Measurements from ENCODE around the gene SERPINA7. TPM values are rescaled to one million over a fixed set of nuclear protein-coding genes. Genes with fewer than 3 reads are reported as not detected.
"Not testable (repeated sequence)": the region's sequence is repeated elsewhere in the genome, so short reads cannot be mapped to it uniquely, and the experiment has no call there.

Gene SERPINA7, protein sequence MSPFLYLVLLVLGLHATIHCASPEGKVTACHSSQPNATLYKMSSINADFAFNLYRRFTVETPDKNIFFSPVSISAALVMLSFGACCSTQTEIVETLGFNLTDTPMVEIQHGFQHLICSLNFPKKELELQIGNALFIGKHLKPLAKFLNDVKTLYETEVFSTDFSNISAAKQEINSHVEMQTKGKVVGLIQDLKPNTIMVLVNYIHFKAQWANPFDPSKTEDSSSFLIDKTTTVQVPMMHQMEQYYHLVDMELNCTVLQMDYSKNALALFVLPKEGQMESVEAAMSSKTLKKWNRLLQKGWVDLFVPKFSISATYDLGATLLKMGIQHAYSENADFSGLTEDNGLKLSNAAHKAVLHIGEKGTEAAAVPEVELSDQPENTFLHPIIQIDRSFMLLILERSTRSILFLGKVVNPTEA
- not detected in 2 replicates for total RNA-seq

DNA sequence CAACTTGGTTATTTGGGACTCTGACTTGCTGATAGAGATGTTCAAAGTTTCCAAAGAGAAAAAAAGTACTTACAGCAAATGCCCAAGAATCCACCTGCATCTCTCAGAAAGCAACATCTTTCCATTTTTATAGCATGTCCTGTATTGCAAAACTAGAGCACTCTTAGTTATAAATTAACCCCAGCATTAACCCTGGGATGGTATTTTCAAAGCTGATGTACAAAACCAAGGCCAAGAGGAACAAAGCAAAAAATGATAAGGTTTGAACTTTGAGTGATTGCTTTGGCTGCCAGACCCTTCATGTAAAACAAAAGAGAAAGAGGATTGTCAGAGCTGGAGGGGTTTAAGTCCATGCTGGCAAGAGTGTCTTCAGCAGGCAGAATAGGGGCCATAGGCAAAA is at the start of gene SERPINA7:
Gene SERPINA7 (minus strand): TSS at position 103 of the 400 bp plus-strand sequence. CDS start 1,669 bp downstream, outside the sequence.
- DNase-seq, result no peak

DNA sequence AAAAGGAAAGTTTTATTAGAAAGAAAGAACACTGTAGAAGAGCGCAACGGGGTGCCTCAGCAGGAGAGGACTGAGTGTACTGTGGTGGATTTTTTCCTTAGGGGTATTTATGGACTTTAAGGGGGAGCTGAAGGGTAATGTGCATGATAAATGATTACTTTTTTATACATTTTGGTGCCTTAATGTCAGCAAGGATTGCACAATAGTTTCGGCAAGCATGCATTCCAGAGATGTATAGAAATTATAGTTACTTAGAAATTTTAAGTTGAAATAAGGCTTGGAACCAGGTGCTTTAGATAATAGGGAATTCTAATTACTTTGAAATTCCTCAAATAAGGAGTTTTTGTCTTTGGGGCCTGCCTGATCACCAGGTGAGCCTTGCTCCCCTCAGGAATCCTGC is 30.5 kb upstream of the SERPINA7 start:
- no peak for DNase-seq

DNA sequence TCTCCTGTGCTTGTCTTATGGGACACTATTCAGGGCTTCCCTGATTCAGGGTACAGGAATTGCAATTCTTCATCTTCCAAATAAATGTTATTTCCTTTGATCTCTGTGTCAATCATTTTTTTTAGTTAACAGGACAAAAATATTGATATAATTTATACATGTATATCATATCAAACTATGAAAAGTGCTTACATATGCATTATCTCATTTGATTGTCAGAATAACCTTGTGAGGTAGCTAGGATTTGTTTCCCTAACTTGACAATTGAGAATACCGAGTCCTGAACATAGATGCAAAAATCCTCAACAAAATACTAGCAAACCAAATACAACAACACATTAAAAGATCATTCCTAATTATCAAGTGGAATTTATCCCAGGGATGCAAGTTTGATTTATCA is 11.5 kb upstream of the SERPINA7 start:
- no peak for DNase-seq

DNA sequence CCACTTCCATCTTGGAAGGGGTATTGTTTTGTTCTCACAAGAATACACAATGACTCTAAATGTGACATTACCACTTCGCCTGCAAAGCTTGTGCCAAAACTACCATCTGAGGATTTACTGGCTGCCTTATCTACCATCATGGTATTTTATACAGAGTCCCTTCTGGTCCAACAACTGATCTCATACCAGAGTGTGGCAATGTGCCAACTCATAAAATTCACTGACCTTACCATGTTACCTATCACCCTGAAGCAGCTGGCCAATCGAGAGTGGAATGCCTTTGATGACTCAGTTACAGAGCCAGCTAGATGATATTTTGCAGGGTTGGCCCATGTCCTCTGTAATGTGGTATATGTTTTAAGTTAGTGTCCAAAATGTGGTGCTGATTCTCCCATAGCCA is 3.8 kb upstream of the SERPINA7 start:
- no peak for DNase-seq

DNA sequence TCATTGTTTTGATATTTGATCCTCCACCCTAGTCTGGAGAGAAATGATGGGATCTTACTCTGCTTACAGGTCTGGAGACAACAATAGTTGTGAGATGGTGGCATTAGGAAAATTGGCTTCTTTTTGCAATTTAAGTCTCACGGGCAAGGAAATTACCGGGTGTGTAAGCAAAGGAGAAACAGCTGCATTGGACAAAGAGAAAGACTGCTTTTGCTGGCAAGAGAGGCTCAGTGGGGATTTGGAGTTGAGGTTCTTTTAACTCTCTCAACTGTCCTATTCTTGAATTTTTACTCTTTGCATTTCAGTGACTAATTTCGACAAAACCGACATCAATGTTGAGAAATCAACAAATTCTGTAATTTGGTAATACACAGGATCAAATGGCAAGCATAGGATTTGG is 2.3 kb upstream of the SERPINA7 start:
- DNase-seq, result no peak

DNA sequence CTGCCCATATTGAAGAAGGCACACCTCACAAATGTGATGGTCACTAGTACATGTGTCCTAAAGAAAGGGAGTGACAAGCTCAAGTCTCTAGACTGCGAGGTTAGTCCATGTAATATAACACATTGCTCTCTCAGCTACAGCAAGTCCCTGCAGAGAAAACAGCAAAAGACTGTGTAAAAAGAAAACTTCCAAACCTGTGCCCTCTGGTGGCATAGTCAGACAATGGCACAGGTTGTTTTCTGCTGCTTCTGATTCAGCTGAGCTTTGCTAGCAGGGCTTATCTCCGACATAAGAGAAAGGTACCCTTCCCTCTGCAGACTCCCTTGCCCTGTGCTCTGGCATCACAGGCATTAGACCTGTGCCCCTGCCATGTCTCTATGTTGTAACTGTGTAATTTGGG is 1.4 kb upstream of the SERPINA7 start:
- DNase-seq, result no peak

DNA sequence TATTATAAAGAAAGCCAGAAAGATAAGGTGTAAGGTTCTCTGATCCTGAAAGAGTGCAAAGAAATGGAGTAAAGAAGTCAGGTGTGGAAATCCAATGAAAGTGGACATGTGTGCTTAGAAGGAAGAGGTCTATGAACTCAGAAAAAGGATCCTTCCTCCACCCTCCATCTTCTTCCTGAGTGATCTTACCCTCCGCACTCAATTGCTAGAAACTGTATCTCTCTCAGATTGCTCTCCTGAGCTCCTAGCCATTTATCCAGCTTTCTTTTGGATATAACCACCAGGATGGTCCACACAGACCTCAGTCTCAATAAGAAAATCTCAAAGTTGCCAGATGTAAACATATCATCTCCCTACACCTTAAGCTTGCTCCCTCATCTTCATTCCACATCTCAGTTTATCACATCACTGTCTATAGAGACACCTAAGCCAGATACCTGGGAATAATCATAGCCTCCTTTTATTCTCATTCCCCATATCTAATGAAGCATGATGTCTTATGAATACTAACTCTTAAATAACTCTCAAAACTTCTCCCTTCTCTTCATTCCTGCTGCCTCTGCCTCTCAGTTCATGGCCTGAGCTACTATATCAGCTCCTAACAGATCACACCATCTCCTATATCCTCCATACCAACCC is 573 bp downstream of the SERPINA7 start:
- no peak for DNase-seq

DNA sequence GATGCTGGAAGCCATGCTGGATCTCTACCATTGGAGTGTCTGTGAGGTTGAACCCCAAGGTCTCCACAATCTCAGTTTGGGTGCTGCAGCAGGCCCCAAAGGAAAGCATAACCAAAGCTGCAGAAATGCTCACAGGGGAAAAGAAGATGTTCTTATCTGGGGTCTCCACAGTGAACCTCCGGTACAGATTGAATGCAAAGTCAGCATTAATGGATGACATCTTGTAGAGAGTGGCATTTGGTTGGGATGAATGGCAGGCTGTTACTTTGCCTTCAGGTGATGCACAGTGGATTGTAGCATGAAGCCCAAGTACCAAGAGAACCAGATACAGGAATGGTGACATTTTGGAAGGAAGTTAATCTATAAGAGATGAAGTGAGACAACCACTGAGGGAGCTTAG is 1.8 kb downstream of the SERPINA7 start:
- no peak for DNase-seq

DNA sequence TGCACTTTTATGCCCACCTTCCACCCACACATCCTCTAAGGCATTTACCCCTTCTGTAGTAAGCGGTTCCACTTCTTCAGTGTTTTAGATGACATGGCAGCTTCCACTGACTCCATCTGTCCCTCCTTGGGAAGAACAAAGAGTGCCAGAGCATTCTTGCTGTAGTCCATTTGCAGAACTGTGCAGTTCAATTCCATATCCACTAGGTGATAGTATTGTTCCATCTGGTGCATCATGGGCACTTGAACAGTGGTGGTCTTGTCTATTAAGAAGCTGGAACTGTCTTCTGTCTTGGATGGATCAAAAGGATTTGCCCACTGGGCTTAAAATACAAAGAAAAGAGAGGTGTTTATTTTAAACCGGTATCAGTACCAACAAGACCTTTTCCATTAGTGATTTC is 3.5 kb downstream of the SERPINA7 start:
- DNase-seq, result no peak

DNA sequence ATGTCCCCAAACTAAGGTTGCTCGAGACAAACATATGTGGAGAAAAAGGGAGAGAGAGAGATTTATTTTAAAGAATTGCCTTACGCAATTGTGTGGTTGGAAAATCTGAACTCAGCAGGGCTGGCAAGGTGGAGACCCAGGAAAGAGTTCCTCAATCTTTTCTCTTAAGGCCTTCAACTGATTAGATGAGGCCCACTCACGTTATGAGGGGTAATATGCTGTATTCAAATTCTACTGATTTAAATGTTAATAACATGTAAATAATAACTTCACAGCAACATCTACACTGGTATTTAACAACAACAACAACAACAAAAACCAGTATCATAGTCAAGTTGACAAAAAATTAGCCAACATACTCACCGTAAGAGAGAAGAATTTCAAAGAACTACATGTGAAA is 14.6 kb downstream of the SERPINA7 start:
- DNase-seq, result no peak

DNA sequence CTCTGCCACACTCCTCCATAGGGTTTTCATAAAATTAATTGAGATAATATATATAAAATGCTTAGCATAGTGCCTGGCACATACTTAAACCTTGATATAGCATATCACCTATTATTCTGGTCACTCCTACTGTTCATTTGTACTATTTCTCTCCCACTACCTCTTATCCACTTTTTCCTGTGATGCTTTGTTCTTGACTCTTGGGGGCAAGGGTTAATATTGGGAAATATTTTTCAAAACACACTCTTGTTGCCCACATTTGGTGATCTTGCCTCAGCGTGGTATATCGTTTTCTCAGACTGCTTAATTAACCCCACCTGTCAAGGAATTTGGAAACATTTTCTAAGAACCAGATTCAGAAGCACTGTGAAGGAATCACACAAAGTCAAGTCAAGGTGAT is 16.3 kb downstream of the SERPINA7 start:
- no peak for DNase-seq

DNA sequence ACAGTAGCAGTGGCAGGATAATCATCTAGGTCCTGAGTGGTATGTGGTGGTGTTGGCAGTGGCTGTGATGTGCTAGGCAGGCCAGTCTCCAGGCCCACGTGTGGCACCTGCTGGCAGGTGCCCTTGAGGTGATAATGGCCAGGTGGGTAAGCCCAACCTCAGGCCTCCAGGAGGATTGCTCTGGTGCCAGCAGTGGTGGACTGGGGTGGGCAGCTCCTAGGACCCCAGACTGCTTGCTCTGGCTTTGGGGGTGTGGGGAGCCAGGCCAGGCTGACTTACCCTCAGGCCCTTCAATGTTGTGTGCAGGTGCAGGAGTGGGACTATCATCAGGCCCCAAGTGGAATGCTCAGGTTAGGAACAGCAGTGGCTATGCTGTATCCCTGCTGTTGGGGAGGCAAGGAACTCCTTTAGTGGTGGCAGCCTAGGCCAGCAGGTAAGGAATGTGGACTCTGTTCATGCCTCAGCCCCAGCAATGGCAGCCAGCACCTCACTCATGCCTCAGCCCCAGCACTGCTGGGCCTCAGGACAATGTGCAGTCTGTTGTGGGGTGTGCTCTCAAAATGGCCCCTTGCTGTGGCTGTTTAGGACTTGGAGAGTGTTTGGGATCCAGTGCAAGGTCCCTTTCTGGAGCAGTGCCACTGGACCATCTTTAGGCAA is 24.3 kb downstream of the SERPINA7 start:
- DNase-seq, result no peak

DNA sequence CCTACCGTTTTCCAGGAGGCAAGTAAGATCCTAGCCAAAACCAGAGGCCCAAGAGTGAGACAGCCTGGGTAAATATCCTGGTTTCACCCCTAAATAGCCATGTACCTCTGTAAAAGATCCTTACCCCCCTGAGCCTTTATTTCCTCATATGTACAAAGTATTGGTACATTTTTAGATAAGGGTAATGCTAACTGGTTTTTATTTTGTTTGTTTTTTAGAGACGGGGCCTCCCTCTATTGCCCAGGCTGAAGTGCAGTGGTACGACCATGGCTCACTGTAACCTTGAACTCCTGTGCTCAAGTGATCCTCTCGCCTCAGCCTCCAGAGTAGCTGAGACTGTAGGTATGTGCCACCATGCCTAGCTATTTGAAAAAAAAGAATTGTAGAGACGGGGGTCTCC is 29.4 kb downstream of the SERPINA7 start:
- no peak for DNase-seq

DNA sequence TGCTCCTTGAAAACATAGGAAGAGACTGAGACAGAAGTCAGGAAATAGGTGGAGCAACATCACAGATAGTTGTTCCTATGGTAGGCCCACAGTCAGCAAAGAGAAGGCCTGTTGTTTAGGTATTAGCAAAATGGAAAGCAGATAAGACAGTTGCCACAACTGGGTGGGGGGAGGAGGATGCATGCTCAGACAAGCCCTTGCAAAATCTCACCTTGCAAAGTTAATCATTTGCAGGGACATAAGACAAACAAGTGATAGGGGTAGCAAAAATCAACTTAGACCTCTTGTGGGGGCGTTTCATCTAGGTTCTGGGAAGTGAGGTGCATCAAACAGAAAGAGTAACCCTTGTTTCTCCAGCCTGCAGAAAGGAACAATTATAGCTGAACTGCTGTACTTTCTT is 30.7 kb downstream of the SERPINA7 start:
- no peak for DNase-seq

DNA sequence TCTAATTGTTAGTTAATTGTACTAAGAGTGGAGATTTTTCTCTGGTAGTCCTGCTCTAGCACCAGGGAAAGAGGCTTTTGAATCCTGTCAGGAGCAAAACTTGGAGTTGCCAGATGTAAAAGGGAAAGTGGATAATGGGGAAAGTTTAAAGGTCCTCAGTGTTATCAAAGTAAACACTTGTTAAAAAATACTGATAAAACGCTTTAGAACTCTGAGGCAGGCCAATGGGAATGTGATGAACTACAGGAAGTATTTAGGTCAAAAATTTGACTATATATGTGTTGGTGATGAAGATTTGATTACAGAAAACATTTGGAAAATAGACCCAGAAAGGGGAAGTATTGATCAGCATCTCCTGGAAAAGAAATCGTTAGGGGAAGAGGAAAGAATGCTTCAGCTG is 32.8 kb downstream of the SERPINA7 start:
- DNase-seq, result no peak

DNA sequence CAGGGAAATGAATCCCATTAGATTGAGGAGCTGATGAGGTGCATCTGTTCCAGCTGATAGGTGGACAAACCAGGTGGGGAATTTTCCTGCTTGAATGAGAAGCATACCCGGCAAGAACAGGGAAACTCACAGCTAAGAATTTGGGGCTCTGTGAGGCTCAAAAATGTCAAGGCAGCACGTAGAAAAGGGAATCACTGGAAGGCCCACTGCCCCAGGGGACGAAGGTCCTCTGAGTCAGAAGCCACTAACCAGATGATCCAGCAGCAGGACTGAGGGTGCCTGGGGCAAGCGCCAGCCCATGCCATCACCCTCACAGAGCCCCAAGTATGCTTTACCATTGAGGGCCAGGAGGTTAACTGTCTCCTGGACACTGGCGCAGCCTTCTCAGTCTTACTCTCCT is 37.9 kb downstream of the SERPINA7 start:
- DNase-seq, result not testable (repeated sequence)

DNA sequence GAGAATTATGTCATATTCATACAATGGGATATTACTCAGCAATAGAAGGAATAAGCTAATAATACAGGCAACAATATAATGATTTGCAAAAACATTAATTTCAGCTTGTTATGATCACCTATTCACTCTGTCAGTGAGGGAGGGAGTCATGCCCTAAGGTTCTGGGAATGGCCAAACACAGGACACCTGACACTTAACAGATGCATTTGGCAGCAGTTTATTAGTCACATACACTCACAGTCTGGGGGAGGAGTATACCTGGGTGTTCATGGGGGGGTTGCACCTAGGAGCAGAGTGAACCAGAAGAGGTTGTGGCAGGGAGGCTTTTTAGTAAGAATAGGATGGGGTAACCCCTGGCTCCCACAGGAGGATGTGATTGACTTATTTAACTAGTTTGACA is 38.3 kb downstream of the SERPINA7 start:
- no peak for DNase-seq

DNA sequence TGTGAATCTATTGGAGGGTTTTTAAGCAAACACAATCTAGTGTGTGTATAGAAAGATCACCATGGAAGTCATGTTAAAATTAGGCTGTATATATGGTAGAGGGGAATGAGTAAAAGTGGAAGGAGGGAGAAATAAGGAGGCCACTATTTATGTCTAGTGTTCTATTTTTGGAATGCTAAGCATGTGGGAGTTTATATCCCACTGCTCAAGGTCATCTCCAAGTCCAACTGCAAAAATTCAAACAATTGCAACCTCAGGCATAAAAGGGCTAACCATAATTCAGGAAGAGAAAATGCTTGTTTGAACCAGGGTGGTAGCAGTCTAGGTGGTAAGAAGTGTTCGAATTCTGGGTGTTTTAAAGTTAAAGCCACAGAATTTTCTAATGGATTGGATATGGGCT is 39.2 kb downstream of the SERPINA7 start:
- DNase-seq, result no peak

DNA sequence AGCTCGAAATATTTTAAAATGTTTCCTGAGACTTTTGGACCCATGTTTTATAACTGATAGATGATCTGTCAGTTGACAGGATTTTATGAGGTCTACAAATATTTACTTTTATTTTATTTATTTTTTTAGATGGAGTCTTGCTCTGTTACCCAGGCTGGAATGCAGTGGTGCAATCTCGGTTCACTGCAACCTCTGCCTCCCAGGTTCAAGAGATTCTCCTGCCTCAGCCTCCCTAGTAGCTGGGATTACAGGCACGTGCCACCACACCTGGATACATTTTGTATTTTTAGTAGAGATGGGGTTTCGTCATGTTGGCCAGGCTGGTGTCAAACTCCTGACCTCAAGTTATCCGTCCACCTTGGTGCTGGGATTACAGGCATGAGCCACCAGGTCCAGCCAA is 50.0 kb downstream of the SERPINA7 start:
- DNase-seq, result not testable (repeated sequence)
